ENCODE measurements around the gene SLC6A7.

SLC6A7 gene

DNA sequence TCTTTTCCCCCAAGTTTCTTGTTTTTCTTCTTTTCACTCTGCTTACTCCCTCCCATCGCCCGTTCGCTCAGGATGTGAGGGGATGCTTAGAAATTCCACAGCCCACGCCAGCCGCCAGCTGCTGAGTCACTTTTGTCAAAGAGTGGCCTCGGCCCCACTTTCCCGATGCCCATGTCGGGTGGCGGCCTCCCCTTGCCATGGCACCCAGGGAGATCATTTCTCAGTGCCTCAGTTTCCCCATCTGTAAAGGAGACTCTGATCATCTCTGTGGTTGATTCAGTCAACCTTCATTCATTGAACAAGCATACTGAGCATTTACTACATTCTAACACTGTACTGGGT, 33.9 kb upstream of the SLC6A7 start:
- no peak for DNase-seq

- DNase-seq: no peak
Measured at GRCh38 chr5:150156540-150156939, 33.3 kb upstream of the SLC6A7 start.

GRCh38 chr5:150157168-150157567, 32.7 kb upstream of the SLC6A7 start:
- DNase-seq: no peak

DNA sequence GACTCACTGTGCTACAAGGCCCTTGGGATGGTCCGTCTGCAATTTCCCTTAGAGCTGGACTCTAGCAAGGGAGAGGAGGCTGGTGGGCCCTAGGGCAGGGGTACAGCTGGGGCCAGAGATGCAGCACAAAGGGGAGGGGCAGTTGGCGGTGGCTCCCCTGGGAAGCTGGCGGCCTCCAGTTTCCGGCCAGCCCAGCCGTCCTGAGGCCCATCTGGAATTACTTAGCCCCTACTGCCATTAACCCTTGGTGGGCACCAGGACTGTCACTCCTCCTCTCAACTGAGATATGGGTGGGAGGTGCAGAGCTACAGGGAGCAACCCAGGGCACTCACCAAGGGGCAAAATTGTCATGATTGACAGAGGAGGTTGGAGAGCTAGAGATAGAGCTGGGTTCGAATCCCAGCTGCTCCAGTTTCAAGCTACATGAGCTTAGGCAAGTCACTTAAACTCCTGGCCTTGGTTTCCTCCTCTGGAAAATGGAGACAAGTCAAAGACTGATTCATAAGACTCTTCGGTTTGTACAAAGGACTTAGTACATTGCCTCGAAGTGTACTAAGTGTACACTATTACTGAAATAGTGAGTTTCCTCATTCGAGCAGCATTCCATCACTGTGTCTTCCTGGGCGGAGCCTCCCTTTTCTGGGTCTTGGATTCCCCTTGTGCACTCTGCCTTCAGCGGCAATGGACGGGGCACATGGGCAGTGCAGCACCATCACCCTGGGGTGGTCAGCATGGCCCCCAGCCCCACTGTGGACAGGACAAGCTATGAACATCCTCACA, 31.5 kb upstream of the SLC6A7 start:
- DNase-seq: no peak

- no peak for DNase-seq
Measured at GRCh38 chr5:150159031-150159430, 30.8 kb upstream of the SLC6A7 start.

DNA sequence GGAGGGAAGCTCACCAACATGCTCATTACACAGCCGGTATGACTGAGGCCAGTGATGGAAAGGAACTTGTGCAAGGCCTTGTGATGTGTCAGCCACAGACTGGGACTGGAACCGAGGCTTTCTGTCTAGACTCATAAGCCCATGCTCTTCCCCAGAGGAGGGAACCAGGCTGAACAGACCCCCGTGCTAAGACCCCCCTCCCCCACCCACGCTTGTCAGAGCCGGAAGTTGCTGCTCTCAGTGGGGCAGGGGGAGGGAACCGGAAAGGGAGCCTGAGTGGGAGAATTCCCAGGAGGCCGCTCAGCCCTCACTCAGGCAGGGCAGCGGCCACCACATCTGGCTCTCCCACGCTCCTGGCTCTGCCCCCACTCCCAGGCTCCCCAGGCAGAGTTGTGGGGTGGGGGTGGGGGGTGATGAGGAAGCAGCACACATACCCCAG, 30.1 kb upstream of the SLC6A7 start:
- peak; percentile 0 for DNase-seq

DNA sequence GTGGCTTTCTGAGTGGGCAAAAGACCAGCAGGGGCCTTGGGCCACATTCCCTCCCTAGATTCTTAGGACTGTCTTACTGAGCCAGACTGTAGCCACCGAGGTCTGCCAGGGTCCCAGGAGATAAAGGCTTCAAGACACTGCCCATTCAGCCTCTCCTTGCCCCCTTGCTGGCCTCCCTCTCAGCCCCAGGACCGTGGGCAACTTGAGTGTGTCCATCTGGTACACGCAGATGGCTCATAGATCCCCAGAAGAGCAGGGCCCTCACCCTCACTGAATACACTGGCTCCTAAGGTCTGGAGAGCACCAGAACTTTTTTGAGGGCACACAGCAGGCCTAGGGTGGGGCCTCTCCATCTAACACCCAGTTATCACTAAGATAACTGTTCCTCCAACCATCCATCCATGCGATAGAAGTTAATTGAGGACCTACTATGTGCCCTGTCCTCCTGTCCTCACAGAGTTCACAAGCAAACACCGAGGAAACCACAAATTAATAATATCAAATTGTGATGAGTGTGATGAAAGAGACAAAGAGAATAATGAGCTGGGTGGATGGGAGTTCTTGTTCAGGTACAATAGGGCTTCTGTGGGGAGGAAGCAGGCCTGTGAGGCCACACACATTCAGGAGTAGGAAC, 29.3 kb upstream of the SLC6A7 start:
- DNase-seq: no peak

- DNase-seq: peak; percentile 0
Measured at GRCh38 chr5:150161242-150162141, 28.4 kb upstream of the SLC6A7 start.

DNA sequence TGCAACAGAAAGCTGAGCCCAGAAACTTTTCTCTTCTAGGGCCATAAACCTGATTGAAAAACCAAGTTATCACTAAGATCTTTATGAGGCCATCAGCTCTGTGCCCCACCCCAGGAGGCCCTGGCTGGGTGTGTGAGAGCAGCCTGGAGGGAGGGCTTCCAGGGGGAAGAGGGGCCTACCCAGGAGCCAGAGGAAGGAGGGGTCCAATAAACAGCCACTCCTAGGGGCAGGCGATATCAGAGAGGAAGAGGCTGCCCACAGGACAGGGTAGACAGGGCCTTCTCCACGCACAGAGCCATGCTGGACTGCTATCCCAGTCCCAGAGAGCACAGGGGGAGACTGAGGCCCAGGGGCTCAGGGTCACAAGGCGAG, 27.7 kb upstream of the SLC6A7 start:
- no peak for DNase-seq

GRCh38 chr5:150163035-150163434, 26.8 kb upstream of the SLC6A7 start:
- DNase-seq: no peak

DNA sequence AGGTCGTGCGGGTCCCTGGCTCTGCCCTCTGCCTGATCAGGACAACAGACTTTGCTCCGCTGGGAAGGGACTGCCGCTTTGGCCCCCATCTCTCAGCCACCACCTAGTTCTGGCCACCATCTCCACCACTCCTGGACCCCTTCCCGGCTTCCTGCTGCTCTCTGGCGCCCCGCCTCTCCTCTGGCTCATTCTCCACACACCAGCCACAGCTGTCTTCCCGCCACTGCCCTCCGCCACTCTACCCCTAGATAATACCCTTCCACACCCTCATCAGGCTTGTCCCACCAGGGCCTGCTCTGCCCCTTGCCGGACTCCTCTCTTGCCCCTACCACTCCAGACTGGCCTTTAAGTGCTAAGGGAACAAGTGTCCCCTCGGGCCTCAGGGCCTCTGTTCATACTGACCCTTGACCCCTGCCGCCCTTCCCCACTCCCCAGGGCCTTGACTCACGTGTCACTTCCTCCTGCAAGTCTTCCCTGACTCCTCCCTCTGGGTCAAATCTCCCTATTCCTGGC, 26.3 kb upstream of the SLC6A7 start:
- no peak for DNase-seq

DNA sequence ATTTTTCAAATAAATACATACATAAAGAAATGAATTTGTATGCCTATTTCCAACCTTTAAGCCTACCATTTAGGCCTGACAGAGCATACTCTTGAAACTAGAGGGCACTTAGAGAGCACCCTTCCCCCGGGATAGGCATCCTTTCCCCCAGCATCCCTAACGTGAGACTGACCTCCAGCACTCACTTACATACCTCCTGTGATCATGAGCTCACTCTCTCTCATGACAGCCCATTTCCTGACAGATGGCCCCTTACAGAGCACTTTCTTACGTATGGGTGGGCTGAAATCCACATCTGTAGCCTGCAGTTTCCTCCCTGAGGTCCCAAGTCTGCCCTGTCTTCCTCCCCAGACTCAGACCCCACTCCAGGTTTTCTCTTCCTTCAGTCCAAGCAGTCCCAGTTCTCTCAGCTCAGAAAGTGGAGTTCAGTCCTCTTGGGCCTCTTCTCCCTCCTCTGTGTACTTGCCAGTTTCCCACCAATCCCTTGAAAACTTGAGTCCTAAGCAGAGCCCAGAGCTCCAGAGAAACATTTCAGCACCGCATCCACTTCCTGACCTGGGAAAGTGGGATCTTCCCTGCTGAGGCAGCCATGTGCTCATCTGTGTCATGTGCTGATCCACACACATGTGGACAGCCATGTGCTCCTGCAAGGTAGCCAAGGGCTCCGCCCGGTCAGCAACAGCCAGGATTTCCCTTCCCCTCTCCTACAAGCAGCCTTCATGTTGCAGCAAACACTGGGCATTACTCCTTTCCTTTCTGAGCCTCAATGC, 25.5 kb upstream of the SLC6A7 start:
- no peak for DNase-seq

- DNase-seq: no peak
Measured at GRCh38 chr5:150166037-150166649, 23.7 kb upstream of the SLC6A7 start.

DNA sequence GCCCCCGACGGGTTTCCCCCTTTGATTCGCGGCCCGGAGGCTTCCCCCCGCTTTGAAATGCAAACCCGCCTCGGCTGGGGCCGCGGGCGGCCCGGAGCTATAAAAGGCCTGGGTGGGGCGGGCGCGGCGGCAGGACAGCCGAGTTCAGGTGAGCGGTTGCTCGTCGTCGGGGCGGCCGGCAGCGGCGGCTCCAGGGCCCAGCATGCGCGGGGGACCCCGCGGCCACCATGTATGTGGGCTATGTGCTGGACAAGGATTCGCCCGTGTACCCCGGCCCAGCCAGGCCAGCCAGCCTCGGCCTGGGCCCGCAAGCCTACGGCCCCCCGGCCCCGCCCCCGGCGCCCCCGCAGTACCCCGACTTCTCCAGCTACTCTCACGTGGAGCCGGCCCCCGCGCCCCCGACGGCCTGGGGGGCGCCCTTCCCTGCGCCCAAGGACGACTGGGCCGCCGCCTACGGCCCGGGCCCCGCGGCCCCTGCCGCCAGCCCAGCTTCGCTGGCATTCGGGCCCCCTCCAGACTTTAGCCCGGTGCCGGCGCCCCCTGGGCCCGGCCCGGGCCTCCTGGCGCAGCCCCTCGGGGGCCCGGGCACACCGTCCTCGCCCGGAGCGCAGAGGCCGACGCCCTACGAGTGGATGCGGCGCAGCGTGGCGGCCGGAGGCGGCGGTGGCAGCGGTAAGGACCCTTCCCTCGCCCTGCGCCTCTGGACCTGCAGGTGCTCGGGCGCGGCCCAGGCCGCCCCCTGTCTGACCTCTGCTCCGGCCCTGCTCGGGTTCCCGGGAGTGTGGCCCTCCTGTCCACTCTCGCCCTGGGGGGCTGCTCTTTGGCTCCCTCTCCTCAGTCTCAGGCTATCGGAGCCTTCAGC, 23.0 kb upstream of the SLC6A7 start, which contains the start of gene CDX1:
CDX1 (plus strand) TSS at position 129 of the 862 bp plus-strand sequence; CDS start at position 228, 99 bp downstream.
- DNase-seq: no peak

DNA sequence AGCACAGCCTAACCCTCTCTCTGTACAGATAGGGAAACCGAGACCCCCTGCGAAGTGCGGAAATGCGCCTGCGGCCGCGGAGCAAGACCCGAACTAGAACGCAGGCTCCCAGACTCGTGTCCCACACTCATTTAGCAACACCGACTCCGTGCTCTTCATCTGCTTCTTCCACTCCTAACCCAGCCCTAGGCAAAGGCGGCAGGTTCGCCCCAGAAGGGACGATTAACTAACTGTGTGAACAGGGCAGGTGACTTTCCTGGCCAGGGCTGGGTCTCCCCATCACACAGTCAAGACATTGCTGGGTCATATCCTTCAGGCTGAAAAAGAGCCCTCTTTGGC, 22.4 kb upstream of the SLC6A7 start:
- no peak for DNase-seq

GRCh38 chr5:150167908-150168307, 22.0 kb upstream of the SLC6A7 start:
- DNase-seq: no peak

DNA sequence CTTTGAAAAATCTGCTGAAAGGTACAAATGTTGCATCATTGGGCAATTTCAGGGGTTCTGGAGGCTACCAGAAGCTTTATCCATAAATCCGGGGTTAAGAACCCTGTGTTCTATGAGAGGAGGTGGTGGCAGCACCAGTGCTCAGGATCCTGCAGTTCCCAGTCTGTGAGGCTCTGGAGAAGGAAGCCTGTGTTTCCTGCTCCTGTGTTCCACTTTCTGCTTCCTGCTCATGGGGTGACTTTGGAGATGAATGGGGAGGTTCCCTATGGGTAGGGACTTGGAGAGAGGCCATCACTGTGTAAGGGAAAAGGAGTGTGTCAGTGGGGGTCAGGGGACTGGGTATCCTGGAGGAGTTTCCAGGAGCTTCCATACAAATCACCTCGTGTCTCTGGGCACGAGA, 21.0 kb upstream of the SLC6A7 start:
- DNase-seq: no peak

- DNase-seq: no peak
Measured at GRCh38 chr5:150172145-150172544, 17.7 kb upstream of the SLC6A7 start.

- no peak for DNase-seq
Measured at GRCh38 chr5:150172556-150172955, 17.3 kb upstream of the SLC6A7 start.

DNA sequence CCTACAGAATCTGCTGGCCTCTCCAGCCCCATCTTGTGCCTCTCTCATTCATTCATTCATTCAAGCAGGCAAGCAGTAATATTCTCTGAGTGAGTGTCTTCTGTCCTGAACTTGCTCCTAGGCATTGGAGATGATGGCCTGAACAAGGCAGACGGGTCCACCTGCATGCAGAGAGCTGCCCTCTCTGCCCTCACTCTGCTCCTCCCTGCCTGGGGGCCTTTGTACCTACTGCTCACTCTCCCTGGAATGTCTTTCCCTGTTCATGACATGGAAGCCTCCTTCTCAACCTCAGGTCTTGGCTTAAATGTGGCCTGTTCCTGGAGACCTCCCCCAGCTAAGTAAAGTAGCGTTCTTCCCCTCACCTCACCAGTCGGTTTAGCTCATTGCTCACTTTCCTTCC, 16.7 kb upstream of the SLC6A7 start:
- DNase-seq: no peak

DNA sequence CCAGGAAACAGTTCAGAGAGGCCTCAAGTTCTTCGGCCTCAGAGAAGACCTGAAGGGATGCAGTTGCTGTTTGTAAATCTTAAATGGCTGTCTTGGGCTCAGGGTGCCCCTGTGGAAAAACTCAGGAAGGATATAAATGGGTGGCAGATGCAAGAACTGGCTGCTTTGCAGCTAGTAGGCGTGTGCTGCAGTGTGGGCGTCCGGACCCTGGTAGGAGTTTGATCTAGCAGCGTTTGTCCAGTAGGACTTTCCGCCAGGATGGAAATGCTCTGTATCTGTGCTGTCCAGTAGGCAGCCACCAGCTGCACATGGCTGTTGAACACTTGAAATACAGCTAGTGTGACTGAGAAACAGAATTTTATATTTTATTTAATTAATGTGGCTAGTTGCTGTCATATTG, 15.6 kb upstream of the SLC6A7 start:
- DNase-seq: no peak
